DMS153 treated with DMSO at 0.1 percent for 48 hours (cell line): ENCODE results near the gene CELF6.
A peak's percentile ranks its signal among the peaks of the same experiment; 100 is the strongest.

Experiments
- DNase-seq: peaks from one replicate; lab custom pipeline; 2025; ENCODE audit not compliant: unreplicated experiment; lab: John Stamatoyannopoulos, UW

CELF6 gene

DNA sequence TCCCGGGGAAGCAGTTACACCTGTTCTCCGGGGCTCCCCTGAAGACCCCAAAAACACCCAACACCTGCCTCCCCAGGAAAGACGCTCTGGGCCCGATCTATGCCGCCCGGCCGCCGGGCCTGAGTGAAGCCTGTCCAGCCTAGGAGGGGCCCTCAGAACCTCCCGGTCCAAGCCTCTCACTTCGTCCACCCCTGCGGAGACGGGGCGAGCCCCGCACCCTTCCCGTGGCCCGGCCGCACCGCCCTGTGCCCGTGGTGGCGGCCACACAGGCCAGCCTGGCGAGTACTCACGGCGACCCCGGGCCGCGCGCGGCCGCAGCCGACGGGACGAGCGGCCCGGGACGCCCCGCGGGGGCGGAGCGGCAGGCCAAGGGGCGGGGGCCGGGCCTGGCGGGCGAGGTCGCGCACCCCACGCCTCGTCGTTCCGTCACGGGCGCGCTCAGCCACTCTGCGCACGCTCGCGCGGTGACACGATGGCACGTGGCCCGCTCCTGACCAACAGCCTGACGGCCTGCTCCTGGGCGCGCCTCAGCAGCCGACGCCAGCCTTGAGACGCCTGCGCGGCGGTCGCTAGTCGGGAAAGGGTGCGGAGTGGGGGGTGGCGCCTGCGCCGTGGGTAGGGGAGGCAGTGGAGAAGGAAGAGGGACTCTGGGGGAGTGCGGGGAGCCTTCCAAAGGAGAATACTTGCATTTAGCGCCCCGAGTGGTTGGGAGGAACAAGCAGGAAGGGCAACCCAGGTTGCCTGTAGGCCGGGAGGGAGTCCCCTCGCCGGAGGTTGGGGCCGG, 47.6 kb downstream of the CELF6 start, which contains the start of gene PARP6:
PARP6 (minus strand) TSS at position 342 of the 784 bp plus-strand sequence. CDS start 5,077 bp downstream, outside the sequence.
- peak; percentile 57 for DNase-seq

DNA sequence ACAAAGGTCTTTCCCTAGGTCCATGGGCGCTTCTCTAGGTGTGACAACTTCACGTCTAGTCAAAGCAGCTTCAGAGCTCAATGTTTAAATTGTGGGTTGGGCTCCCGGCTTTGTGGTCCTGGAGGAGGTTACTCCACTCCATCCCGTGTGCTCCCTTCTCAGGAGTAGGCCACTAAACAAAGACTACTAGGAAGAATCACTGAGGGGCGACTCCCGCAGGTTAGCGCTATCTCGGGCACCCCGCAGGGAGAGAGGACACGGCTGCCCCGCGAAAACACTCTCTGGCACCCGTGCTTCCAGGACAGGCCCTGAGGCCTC, 48.1 kb downstream of the CELF6 start:
- no peak for DNase-seq

DNA sequence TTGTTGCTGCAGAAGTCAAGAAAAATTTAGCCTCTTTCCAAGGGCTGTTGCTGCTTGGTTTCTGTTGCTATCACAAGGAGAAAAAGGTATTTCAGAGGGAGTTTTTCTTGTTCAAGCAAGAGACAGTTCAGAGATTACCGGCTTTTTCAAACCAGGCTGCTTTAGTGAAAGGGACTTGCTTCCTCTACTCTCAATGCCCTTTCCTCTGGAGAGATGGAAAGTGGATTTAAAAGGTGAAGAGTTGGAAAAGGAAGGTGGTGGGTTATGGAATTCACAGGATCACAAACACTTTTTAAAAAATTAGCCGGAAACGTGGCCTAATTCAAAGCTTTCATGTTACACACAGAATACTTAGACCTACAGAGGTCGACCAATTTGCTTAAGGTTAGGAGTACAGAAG, 48.7 kb downstream of the CELF6 start:
- DNase-seq = no peak

DNA sequence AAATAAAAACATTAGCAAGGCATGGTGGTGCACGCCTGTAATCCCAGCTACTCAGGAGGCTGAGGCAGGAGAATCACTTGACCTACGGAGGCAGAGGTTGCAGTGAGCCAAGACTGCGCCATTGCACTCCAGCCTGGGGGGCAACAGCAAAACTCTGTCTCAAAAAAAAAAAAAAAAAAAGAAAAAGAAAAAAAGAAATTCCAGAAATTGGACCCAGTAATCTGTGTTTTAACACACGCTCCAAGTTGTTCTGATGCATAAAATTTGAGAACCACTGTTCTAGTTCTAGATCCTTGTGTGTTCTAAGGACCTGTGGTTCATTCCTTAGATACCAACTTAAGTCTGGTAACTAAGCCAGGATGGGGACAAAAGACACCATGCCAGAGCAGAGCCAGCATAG, 50.2 kb downstream of the CELF6 start:
- DNase-seq = no peak

DNA sequence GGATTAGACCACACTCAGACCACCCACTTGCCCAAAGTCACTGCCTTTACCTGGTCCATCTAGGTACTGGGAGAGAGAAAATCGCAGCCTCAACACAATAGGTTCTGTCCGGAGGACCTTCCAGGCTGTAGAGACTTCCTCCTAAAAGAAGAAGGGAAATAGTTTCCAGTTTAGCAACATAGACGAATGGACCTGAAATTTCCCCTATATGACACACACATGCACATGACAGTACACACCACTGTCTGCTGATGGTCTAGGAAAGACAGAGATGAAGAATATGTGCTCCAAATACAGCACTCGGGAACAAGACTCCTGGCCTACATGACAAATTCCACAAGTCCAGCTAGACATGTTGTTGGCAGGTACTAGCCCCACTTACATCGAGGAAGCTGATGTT, 54.9 kb downstream of the CELF6 start:
- no peak for DNase-seq

DNA sequence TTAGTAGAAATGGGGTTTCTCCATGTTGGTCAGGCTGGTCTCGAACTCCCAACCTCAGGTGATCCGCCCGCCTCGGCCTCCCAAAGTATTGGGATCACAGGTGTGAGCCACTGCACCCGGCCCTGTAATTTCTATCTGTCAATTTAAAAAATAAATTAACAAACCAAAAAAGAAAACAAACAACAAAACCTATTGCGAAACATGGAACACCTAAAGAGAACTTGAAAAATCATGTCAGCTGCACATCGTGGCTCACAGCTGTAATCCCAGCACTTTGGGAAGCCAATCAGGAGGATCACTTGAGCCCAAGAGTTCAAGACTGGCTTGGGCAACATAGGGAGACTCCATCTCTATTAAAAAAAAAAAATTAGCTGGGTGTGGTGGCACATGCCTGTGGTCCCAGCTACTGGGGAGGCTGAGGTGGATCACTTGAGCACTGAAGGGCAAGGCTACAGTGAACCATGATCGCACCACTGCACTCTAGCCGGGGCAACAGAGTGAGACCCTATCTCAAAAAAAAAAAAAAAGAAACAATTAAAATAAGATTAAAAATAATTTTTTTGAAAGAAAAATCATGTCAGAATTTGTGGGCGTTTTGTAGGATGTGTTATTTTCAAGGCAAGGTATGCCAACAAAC, 67.2 kb downstream of the CELF6 start:
- DNase-seq = no peak

DNA sequence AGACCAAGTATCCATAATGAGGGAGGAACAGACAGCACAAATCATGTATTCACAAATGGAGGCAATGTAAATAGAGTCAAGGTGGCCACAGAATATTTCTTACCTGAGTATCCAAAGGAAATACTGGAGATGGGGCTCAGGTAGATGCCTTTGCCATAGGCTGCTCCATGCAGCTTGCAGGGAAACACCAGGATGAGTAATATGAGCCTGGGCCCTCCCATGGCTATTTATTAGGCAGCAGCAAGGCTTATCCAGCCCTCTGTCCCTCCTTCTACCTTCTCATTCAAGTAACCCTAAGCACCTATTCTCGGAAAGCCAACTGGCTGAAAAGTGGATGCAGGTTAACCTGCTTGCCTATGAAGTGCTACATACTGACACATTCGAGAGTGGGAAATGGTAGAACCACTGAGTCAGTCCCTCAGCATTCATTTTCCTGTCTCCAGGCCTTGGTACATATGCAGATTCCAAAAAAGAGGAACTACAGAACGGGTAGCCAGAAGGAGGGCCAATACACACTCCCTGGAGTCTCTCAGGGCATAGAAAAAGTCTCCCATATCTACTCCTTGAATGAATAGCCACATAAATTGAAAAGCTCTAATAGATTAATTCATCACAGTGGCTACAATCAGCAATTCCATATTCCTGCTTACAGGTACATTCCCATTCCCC, 70.7 kb downstream of the CELF6 start:
- DNase-seq = no peak

DNA sequence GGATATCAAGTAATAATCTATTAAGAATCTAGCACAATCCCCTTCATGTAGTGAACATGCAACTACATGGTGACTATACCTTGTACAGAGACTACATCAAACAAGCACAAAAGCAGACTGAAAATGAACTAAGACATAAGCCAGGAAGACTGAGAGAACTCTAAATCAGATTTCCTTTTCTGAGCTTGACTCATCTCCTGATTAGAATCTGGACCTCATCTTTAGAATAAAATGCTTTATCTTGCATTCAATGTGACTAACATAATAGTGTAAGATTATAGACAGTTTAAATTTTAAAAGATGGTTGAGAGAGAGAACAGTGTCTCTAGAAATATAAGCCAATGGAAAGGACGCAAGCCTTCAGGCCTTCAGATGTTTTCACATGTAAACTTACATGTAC, 71.4 kb downstream of the CELF6 start:
- no peak for DNase-seq

DNA sequence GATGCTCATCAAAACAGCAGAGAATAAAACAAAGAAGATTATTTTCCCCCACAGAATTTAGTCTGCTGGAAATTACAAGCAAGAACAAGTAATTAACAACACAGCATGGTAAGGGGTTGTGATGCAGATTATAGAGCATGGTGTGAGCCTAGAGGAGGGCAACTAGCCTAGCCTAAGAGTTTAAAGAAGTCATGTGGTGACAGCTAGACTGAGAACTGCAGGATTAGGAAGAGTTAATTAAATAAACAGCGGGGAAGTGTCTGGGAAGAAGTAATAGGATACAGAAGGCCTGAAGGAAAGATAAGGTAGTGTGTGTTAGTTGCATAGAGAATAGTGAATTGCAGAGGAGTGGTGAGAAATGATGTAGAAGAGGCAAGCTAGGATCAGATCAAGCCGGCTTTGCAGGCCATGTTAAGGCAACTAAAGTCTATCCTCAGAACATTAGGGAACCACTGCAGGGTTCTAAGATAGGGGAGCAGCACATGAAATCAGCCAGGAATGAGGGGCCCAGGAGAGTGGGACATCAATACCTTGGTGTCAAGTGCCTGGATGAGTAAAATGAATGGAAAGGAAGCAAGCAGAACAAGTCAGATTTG, 77.1 kb downstream of the CELF6 start:
- DNase-seq = no peak

DNA sequence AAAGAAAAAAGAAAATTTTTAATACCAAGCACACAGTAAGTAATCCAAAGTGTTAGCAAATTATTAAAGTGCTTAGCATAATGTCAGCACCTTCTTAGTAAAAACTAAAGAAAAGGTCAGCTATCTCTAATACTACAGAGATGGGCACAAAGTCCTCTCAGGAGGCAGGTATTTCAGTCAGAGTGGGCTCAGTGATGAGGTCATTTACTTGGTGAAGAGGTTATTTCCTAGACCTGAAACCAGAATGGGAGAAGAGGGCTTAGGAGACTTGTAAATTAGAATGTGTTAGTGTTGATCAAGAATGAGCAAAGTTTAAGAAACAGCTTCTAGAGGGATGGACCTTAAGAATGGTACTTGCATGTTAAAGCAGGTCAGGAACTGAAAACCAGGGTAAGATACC, 80.3 kb downstream of the CELF6 start:
- DNase-seq = no peak

DNA sequence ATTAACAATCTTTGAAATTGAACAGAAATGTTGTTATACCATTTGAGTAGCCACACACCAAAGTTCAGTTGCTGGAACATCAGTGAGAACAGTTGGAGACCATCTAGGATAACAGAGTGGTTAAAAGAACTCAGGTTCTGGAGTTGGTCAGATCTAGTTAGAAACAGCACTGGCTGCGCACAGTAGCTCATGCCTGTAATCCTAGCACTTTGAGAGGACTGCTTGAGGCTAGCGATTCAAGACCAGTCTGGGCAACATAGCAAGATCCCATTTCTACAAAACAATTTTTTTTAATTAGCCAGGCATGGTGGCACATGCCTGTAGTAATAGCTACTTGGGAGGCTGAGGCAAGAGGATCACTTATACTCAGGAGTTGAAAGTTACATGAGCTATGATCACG, 81.4 kb downstream of the CELF6 start:
- DNase-seq = no peak

DNA sequence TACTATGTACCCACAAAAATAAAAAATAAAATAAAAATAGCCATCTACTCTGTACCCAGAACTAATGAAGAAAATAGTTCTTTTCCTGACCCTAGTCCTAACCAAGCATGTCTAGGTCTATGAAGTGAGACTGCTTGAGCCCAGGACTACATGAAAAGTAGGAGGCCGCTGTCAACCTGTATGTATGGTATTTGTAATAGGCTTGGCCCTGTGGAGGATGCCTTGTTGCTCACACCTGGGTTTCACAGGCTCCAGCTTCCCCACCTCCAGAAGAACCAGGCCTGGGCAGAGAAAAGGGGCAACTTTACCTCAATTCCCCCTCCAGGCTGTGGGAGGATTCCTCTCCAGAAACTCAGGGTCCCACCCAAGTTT, 82.1 kb downstream of the CELF6 start:
- no peak for DNase-seq

DNA sequence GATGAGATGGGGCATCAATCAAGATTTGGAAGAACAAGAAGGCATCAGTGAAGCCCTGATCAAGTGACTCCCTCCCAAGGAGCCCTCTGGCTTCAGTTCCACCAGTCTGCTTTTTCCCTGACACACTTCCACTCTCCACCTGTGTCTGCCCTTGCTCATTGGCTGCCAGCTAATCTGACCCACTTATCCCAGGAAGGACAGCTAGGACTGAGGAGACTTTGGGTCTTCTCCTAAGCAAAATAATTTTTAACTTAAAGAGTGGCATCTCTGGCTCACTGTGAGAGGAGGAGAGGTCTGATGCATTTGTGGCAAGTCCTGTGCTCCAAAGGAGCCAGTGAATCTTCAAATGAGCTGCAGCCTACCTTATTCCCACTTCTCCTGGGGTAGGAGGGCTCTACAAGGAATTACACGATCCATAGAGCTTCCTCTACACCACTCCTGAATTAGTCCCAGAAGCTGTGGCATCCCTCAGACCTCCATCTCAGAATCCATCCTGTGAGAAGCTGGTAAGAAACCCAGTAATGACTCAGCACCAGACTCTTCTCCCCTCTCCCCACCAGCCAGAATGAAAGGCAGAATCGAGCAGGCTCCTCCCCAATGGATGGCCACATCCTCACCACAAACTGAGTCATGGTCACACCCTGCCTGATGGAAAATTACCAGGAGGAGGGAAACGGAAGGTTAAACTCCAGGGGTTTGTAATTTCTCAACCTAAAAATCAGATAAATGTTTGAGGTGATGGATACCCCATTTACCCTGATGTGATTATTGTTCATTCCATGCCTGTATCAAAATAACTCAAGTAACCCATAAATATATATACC, 82.7 kb downstream of the CELF6 start:
- no peak for DNase-seq

DNA sequence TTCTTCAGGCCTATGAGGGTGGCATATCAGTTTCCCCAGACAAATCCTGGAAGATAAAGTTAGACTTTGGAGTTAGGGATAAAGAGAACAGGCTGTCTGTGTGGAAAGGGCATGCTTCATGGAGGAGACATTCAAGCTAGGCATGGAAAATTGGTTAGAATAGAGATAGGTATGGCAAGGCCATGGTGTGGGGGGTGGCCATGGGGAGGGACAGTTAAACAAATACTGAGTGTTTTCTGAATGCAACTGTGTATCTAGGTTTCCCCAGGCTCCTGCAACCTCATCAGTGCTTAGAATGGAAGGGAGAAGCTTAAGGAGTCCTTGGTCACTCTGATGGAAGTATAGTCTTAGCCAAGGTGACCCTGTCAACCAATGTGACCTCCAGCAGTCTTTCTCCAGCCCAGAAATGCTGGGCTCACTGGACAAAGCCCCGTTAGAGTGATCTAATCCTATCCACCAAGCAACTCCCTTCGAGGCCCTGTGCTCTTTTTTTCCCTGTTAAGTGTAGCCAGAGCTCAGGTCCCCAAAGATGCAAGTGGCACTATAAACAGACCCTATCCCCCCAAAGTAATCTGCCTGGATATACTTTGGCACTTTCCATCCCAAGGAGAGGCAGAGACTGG, 83.5 kb downstream of the CELF6 start:
- no peak for DNase-seq

DNA sequence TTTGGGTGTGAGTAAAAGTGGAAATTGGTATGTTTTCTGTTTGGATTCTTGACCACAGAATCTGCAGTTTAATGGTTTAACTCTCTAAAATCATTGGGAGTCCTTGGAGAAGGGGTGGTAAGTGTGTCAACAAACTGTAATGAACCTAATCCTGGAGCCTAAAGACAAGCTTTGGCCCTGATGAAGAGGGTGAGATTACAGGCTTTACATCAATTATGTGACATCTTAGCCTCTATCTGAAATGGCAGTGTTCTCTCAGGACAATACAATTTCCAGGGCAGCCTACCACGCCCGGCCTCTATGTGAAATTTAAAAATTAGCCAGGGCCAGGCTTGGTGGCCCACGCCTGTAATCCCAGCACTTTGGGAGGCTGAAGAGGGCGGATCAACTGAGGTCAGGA, 84.7 kb downstream of the CELF6 start:
- no peak for DNase-seq
